GM21528 (cell line): Measurements from ENCODE around the gene CHD3.

Experiments
- ATAC-seq: cut with Tn5 transposase; IDR thresholded peaks from one replicate; pipeline ENCODE4 v1.9.1; 2021; ENCODE audit warnings: mild to moderate bottlenecking, moderate library complexity; ENCODE audit not compliant: unreplicated experiment, low FRiP score

The CHD3 gene

DNA sequence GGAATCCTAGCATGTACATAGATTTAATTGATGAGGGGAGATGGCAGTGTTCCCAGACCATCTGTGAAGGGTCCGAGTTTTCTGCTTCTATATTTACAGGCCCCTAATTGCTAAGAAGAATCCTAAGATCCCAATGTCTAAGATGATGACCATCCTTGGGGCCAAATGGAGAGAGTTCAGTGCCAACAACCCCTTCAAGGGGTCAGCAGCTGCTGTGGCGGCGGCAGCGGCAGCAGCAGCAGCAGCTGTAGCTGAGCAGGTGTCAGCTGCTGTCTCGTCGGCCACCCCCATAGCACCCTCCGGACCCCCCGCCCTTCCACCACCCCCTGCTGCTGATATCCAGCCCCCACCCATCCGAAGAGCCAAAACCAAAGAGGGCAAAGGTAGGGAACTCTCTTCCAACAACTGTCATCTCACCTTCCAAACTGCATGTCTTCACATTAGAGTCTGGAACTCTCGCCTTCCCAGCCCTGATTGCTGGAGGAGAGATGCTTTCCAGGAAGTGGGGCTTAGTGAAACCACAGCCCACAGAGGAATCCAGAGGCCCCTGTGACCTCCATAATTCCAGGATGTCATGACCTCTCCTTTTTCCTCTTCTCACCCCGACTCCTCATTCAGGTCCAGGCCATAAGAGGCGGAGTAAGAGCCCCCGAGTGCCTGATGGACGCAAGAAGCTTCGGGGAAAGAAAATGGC is 4.7 kb downstream of the CHD3 start:
- no peak for ATAC-seq

DNA sequence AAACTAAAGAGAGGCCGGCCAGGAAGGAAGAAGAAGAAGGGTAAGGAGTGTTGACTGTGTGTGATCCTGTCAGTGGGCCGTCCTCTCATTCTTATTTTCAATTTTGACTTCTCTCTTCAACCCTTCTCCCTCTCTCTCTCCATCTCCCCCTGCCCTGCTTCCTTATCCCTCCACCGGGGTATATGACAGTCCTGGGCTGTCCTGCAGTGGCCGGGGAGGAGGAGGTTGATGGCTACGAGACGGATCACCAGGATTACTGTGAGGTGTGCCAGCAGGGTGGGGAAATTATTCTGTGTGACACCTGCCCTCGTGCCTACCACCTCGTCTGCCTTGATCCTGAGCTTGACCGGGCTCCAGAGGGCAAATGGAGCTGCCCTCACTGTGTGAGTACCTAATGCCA is 5.6 kb downstream of the CHD3 start:
- no peak for ATAC-seq

DNA sequence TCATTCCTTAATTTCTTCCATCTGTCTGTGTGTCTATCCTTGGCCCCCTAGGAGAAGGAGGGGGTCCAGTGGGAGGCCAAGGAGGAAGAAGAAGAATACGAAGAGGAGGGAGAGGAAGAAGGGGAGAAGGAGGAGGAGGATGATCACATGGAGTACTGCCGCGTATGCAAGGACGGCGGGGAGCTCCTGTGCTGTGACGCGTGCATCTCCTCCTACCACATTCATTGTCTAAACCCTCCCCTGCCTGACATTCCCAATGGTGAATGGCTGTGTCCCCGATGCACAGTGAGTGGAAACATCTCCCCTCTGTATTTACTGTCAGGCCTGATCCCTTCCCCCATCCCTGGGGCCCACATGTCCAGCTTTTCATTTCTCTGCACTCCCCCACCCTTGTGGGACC is 6.3 kb downstream of the CHD3 start:
- ATAC-seq: no peak

DNA sequence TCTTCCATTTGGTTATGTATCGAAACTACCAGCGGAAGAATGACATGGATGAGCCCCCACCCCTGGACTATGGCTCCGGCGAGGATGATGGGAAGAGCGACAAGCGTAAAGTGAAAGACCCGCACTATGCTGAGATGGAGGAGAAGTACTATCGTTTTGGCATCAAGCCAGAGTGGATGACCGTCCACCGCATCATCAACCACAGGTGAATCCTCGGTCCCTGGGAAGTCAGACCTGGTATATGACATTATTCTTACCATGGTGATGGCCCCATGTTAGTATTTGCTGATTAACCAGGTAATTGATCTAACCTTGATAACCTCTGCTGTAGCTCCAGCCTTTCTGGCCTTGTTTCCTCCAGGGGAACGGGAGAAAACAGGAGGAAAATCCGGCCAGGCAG is 8.5 kb downstream of the CHD3 start:
- ATAC-seq: no peak

DNA sequence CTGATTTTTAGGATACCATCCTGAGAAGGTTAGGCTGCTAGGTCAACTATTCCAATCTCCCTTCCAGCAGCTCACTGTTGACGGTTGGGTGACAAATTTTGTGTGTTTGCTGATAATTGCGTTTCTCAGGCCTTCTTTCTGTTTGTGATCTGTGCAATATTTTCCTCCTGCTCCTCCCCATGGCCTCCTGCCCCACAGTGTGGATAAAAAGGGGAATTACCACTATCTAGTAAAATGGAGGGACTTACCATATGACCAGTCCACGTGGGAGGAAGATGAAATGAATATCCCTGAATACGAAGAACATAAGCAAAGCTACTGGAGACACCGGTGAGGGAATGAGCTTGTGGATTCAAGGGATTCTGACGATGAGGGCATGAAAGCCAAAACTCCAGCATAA is 9.2 kb downstream of the CHD3 start:
- ATAC-seq: no peak

DNA sequence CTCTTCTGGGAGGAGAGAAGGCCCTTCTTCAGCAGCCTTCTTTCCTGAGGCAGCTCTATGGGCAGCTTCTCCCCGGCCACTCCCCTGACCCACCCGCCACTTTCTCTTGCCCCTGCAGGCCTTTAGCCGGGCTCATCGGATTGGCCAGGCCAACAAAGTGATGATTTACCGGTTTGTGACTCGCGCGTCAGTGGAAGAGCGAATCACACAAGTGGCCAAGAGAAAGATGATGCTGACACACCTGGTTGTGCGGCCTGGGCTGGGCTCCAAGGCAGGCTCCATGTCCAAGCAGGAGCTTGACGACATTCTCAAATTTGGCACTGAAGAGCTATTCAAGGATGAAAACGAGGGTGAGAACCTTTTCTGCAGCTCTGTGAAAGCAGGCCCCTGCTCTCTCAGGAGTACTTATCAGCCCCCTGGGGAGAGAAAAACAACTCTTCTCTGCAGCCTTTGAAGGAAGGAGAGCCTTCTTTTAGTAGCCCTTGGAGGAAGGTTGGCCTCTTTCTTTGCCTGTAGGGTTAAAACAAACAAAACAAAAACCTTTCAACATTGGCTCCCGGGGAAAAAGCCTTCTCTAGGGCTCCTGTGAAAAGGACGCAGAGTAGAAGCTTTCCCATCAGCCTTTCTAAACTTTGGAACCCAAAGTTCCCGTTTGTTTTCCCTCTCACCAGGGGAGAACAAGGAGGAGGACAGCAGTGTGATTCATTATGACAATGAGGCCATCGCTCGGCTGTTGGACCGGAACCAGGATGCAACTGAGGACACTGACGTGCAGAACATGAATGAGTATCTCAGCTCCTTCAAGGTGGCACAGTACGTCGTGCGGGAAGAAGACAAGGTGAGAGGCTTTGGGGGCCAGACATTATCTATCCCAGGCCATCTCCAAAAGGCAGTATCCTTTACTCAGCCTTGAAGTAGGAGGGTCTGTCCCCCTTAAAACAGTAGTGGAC is 14.8 kb downstream of the CHD3 start:
- ATAC-seq: no peak

DNA sequence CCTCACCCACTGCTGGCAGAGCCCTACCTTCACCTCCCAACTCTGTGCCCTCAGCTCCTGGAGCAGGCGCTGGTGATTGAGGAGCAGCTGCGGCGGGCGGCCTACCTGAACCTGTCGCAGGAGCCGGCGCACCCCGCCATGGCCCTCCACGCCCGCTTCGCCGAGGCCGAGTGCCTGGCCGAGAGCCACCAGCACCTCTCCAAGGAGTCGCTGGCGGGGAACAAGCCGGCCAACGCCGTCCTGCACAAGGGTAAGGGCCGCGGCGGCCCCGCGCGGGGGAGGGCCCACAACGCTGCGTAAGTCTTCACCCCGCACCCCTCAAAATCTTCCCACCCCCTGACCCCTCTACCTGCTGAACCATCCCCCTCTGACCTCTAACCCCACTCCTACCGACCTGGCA is 20.5 kb downstream of the CHD3 start:
- no peak for ATAC-seq

DNA sequence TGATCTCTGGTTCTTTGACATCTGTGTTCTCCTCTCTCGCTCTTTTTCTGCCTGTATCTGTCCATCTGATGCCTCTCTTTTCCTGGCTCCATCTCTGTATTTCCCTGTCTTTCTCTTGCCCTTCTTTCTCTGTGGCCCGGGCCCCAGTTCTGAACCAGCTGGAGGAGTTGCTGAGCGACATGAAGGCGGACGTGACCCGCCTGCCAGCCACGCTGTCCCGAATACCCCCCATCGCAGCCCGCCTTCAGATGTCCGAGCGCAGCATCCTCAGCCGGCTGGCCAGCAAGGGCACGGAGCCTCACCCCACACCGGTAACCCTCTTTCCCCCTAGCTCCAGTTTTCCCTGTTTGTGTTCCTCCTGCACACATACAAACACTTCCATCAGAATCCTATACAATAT is 21.7 kb downstream of the CHD3 start:
- ATAC-seq: no peak

DNA sequence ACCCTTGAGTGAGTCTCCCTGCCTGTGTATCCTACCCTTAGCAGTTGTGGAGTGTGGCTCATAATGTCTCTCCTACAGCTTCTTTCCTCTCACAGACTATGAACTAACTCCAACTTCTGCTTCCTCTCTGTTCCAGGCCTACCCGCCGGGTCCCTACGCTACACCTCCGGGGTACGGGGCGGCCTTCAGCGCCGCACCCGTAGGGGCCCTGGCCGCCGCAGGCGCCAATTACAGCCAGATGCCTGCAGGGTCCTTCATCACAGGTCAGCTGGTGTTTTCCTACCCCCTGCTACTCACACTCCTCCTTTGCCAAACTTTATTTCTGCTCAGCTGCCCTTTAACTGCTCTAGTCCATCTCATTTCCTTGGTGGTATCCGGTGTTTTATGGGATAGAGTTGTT is 22.1 kb downstream of the CHD3 start:
- no peak for ATAC-seq

DNA sequence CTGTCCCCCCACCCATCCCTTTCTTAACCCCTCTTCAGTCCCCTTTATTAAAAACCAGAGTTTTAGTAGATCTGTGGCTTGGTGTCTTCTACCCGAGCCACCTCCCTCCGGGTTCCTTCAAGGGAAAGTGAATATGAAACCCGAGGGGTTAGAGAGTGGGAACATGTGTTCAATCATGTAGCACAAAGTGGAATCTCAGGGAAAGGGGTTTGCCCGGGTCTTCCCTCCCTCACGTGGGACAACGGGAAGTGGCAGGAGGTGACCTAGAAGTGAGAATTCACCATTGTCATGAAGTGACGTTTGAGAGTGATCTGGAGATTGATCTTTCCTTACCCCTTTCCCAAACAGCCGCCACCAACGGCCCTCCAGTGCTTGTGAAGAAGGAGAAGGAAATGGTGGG is 22.5 kb downstream of the CHD3 start:
- no peak for ATAC-seq

DNA sequence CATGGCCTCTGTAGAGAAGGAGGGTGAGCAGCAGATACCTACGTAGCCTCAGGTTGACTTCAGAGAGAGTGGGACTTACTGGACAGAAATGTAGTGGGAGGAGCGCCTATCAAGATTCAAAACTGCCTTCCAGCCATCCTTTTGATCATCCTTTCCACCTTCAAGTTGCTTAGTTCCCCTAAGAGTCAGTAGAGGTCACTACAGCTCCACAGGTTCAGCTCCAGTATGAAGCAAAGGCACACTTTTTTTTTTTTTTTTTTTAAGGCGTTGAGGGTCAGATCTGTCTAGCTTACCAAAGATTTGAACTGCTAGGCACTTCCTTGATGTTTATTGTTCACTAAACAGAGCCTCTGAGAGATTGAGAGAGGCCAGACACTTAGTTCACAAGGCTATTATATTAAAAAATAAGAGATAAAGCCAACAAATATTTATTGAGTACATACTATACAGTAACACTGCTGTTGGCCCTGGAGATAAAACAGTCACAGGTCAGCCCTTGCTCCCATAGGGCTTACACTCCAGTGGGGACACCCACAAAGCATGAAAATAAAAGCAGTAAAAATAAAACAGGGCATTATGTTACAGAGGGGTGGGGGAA is 24.4 kb downstream of the CHD3 start:
- ATAC-seq: no peak

DNA sequence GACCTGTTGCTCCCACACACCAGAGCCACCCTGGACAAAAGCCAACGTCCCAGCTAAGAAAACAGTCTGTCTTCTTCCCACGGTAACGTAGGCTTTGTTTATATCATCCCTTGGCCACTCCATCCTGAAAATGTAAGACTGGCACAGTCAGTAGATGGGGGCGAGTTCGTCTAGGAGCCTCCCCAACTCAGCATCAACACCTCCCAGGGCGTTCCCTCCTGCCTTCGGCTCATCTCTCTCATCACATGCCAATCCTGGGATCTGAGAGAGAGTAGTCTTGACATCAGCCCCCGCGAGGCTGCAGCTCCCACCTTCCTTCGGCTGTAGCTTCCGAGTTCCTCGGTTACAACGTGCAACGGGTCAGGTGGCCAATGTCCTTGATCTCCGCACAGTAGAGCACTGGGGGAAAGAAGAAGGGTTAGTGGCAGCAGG is 26.6 kb downstream of the CHD3 start:
- peak; percentile 25 for ATAC-seq

DNA sequence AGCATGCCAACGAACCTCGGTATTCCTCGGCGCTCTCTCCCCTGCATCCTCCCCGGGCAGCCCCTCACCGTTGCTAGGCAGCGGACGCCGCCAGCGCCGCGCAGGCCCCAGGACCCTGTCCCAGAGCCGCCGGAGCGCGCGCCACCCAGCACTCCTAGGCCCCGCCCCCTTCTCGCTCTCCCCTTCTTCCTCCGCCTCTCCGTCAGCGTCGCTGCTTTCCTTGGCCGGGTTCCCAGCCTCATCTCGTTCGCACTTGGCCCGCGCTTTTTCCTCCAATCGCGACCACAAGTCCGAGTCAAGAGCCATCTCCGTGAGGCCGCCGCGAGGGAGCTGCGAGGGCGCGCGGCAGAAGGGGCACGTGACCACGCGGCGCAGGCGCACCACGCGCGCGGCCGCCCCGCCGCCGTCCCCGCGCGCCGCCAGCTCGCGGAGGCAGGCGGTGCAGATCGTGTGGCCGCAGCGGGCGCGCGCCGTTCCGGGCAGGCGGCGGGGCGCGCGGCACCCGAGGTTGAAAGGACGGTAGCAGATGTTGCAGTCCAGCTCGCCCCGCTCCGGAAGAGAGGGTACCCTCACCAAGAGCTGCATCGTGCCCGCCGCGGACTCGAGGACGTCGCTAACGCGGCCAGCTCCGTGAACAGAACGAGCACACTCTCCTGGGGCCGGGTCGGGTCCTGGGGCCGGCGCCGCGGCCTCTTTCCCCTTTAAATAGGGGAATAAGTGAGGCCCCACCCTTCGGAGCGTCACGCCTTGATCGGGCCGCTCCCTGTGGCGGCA is 27.2 kb downstream of the CHD3 start, which contains the start of gene RNF227:
RNF227 (minus strand) TSS at position 679 of the 774 bp plus-strand sequence; CDS start at position 585, 94 bp downstream.
- peak; percentile 53 for ATAC-seq

DNA sequence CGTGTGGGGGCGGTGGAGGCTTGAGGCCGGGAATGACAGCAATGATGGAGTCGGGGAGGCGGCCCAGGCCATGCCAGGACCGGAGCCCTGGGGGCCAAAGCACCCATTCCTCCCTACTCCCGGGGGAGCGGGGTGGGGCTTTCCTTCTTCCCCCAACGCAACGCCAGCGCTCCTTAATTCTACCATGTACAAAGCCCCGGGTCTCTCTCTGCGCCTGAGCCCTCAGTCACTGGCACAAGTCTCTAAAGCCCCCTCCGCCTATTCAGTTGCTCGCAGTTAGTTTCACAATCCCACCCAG is 27.7 kb downstream of the CHD3 start:
- no peak for ATAC-seq

DNA sequence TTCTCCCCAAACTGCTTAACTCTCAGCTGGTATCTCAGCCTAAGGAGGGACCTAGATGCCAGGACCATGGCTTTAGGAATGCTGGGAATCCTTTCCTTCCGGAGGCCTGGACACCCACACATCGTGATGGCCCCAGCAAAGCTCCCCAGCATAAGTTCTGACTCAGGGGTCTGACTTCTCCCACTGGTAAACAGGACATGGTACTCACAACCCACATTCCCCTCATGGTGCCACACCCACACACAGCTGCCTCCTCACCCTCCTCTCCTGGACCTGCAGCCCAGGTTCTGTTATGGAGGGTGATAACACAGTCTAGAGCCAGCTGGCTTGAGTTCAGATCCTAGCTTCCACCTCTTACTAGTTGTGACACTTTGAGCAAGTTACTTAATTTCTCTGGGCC is 28.2 kb downstream of the CHD3 start:
- no peak for ATAC-seq

DNA sequence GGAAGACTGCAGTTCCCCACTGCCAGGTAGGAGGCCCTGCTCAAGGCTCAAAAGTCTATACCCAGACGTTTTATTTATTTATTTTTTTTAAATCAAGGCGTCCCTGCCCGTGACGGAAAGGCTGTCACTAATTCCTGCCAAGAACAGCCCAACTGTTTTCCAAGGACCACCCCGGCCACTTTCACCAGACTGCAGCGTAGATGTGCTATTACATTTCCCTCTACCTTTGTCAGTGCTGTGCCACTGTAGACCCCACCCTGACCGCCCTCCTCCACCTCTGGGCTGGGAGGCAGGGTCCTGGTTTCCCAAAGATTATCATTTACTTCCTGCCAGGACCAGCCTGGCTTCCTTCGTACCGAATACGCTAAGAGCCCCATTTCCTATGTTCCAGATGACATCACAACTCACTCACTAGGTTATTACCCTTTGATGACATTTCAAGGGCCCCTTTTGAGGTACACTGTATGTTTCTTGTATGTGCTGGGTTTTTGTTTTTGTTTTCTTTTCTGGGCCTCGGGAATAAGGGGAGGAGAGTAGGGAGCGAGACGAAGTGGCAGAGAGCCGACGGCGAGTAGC is 33.8 kb downstream of the CHD3 start:
- ATAC-seq: no peak

DNA sequence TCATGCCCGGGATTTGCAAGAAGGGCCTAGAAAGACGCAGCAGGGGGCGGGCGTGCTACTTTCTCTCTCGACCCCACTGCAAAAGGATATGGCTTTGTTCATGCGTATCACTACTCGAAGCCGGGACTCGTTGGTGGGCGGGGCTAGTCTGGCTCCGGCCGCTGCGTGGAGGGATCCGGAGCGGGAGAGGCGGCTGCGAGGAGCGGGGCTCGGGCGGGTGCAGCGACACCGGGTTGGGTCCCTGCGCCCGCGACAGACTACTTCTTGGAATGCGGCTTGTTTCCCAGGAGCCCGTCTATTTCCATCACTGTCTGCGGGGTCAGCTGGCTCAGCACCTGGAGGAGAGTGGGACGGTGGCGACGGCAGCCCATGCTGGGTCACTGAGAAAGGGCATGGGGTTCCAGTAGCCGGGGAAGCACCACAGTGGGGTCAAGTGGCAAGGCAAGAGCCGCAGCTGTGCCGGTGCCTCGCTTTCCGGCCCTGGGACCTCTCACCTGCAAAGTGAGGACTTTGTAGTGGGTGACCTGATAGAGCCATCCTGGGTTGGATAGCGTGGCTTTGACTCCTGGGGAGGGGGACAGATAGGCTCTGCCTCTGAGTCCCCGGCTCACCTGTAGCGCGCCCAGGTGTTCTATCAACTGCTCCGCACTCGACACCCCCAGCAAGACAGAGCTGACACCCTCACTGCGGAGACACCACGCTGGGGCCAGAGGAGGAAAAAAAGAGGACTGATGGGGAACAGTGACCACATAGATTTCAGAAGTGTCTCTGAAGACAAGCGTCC is 34.4 kb downstream of the CHD3 start:
- no peak for ATAC-seq

DNA sequence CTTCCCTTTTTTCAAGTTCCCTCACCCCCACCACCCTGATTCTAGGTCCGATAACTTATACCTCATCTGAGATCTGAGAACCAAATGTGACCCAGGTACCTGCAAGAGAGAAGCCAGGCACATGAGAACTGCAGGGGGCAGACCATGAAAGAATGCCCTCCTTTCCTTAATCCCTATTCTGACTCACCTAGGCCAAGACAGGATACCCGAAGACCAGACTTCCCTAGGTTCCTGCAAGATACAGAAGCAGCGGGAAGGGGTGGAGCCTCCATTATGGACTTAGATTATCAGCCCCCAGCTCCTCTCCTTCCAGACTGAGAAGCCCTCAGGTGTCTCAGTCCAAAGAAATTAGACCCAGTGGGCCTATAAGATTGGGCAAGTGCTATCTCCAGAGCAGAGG is 39.0 kb downstream of the CHD3 start:
- ATAC-seq: no peak

DNA sequence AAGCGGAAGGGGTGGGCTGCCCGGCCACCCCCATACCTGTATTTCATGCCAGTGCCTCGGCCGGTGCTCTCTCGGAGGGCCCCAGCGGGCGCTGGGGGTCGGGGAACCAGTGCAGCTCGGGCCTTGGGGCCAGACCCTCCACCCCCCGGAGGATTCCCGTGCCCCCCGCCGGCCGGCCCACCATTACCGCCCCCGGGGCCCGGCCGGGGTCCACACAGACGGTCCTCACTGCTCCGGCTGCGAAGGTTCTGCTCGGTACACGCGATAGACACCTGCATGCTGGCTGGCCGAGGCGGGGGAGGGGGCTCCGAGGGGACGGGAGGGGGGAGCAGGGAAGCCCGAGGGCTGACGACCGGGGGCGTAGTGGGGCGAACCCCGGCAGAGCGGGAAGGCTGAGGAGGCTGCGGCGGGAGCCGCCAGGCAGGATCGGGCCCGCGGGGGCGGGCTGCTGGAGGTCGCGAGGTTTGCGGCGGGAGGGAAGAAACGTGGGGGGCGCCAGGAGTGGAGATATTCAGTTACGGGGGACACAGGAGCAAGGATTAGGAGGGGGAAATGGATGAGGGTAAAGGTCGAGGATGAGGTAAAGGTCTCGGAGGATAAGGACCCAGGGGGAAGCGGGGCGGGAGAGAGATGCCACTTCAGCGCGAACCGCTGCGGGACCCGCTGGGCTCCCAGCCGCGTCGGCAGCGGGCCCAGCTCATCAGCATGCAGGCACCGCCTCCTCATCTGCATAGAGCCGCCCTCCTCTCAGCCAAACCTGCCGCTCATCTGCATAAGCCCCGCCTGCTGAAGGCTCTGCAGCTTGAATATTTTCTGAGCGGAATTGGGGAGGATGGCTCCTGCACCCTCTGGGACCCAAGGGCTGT is 40.8 kb downstream of the CHD3 start, which contains the start of gene KCNAB3:
KCNAB3 (minus strand) TSS at position 699 of the 866 bp plus-strand sequence; CDS start at position 278, 421 bp downstream.
- no peak for ATAC-seq
